ENCODE results near the gene POGZ. TPM values are rescaled to one million over a fixed set of nuclear protein-coding genes. Genes with fewer than 3 reads are reported as not detected.

POGZ gene
- total and polyA plus RNA-seq, 2 of the 13 experiments (the other 11 are each of a cell fraction or from before 2014, with no cell fraction given): 15.3 to 45.6 TPM

- TF ChIP-seq SNAPC4 (CRISPR knock-in tag; IDR thresholded peaks at IDR 0.05) (no peak), ZNF562 (CRISPR knock-in tag; IDR thresholded peaks at IDR 0.05; ENCODE audit: borderline replicate concordance) (no peak), ZNF572 (CRISPR knock-in tag; IDR thresholded peaks at IDR 0.05) (no peak), TEF (CRISPR knock-in tag; IDR thresholded peaks at IDR 0.05) (no peak), BRCA1 (CRISPR knock-in tag; IDR thresholded peaks at IDR 0.05) (no peak), SP2 (CRISPR knock-in tag; IDR thresholded peaks at IDR 0.05) (no peak), SATB2 (CRISPR knock-in tag; IDR thresholded peaks at IDR 0.05) (no peak), NFE2 (CRISPR knock-in tag; IDR thresholded peaks at IDR 0.05) (no peak), YEATS2 (CRISPR knock-in tag; IDR thresholded peaks at IDR 0.05; ENCODE audit: borderline replicate concordance) (peak; percentile 34; the same call in 1 of the 2 replicates), NR0B2 (CRISPR knock-in tag; IDR thresholded peaks at IDR 0.05) (no peak), AHR (CRISPR knock-in tag; IDR thresholded peaks at IDR 0.05) (no peak), MAFG (CRISPR knock-in tag; IDR thresholded peaks at IDR 0.05) (no peak), PLSCR1 (CRISPR knock-in tag; IDR thresholded peaks at IDR 0.05; ENCODE audit: borderline replicate concordance) (no peak), NPAS2 (CRISPR knock-in tag; IDR thresholded peaks at IDR 0.05; ENCODE audit: borderline replicate concordance) (no peak), TBP (CRISPR knock-in tag; IDR thresholded peaks at IDR 0.05) (no peak), ZNF12 (CRISPR knock-in tag; IDR thresholded peaks at IDR 0.05) (no peak), MTA1 (CRISPR knock-in tag; IDR thresholded peaks at IDR 0.05; ENCODE audit: borderline replicate concordance) (no peak), JUND (CRISPR knock-in tag; IDR thresholded peaks at IDR 0.05) (no peak), ZMAT3 (CRISPR knock-in tag; conservative IDR thresholded peaks at IDR 0.05) (no peak), SPEN (CRISPR knock-in tag; IDR thresholded peaks at IDR 0.05; ENCODE audit: low read depth) (no peak), ZBTB8A (CRISPR knock-in tag; IDR thresholded peaks at IDR 0.05; ENCODE audit: borderline replicate concordance, low read depth) (no peak), GABPB1 (CRISPR knock-in tag; IDR thresholded peaks at IDR 0.05) (peak; percentile 80), ATM (IDR thresholded peaks at IDR 0.05; ENCODE audit: borderline replicate concordance) (no peak), POGZ (CRISPR knock-in tag; IDR thresholded peaks at IDR 0.05) (peak; percentile 37; the same call in 1 of the 2 replicates), SNAPC2 (CRISPR knock-in tag; IDR thresholded peaks at IDR 0.05) (no peak)
Measured at GRCh38 chr1:151472856-151473731, 13.8 kb upstream of the POGZ start (continued).

Measured in HepG2 (cell line).